Gastrocnemius medialis (tissue), 4 donors: ENCODE results near the gene HSD11B2.

Source experiments
- CTCF ChIP-seq, 5 experiments: fragments of 450-650 bp in 3 of 5; fragments of 200-600 bp in 2 of 5; sonication (generic) in 2 of 5; IDR thresholded peaks in 4 of 5; conservative IDR thresholded peaks in 1 of 5; 1 replicate in 4 of 5; 2 replicates in 1 of 5; pipeline ENCODE4 v1.5.1; 2016 to 2019; ENCODE audit warnings: antibody characterized with exemption in 5 of 5, mild to moderate bottlenecking in 3 of 5, moderate library complexity in 3 of 5
- POLR2A ChIP-seq, 2 donors: fragments of 450-650 bp; IDR thresholded peaks; one replicate each; pipeline ENCODE4 v1.6.1; 2017; ENCODE audit warnings: antibody characterized with exemption in 2 of 2, mild to moderate bottlenecking in 2 of 2, moderate library complexity in 2 of 2

GRCh38 chr16:67411339-67411738 lies 19.6 kb upstream of the HSD11B2 start:
- no peak for TF ChIP-seq CTCF (IDR thresholded peaks at IDR 0.05 in 4 of 5, conservative IDR thresholded peaks at IDR 0.05 in 1 of 5)
- TF ChIP-seq POLR2A (IDR thresholded peaks at IDR 0.05), result no peak
